Body of pancreas (tissue), 4 donors: ENCODE data around the gene SFN. TPM values are rescaled to one million over a fixed set of nuclear protein-coding genes. Genes with fewer than 3 reads are reported as not detected.

Experiments
- ATAC-seq: fragments of 150-250 bp; one replicate; pipeline ENCODE4 v1.9.1; 2016
- DNase-seq, 4 donors: peaks; one replicate each; pipeline ENCODE4 v3.0.0-alpha.2; 2019
- H3K27ac ChIP-seq, 4 donors: fragments of 200-600 bp; sonication (generic); 1 replicate in 3 of 4; 2 replicates in 1 of 4; pipeline versions ENCODE4 v1.5.1 to v1.6.1; 2016 to 2019; ENCODE audit warnings: mild to moderate bottlenecking in 1 of 4, mixed read lengths in 1 of 4, moderate library complexity in 1 of 4
- H3K27me3 ChIP-seq, 2 donors: fragments of 200-600 bp; sonication (generic); one replicate each; pipeline ENCODE4 v1.6.0; 2016; ENCODE audit warnings: mild to moderate bottlenecking in 1 of 2
- H3K36me3 ChIP-seq, 2 donors: fragments of 200-600 bp; sonication (generic); replicated peaks in 1 of 2; 2 replicates each; pipeline ENCODE4 v1.5.1; 2016; ENCODE audit warnings: low read depth in 2 of 2; ENCODE audit not compliant: insufficient read depth in 1 of 2
- H3K4me1 ChIP-seq: fragments of 200-600 bp; sonication (generic); one replicate; pipeline ENCODE4 v1.6.0; 2016
- H3K4me3 ChIP-seq, 2 donors: fragments of 200-600 bp; sonication (generic); 1 replicate in 1 of 2; 2 replicates in 1 of 2; pipeline ENCODE4 v1.5.1; 2016 to 2019
- H3K9me3 ChIP-seq, 3 donors: fragments of 200-600 bp; sonication (generic); 1 replicate in 2 of 3; 2 replicates in 1 of 3; pipeline ENCODE4 v1.5.1; 2016
- POLR2A ChIP-seq, 3 donors: fragments of 450-650 bp; IDR thresholded peaks; one replicate each; pipeline ENCODE4 v1.6.1; 2016; ENCODE audit warnings: antibody characterized with exemption in 3 of 3, mild to moderate bottlenecking in 2 of 3
- WGBS, 2 donors: methylation state at CpG; one replicate each; pipeline ENCODE4 v1.1.5; 2017; 5-methylcytosine and 5-hydroxymethylcytosine counted together
- intact Hi-C: fragments of 100-400 bp; cut with DNase I; formaldehyde crosslinking; loops from one replicate; pipeline ENCODE4 v1.15.1; 2023
- total RNA-seq, 2 donors: library from RNA; depleted of rRNA; stranded (reverse); fragments of >200 nt; gene quantifications; one replicate each; pipeline ENCODE4 v1.1.0, GENCODE V29; 2016
- TF ChIP-seq, protein P1 (sequence below), 7 experiments: fragments of 450-650 bp in 4 of 7; fragments of 200-600 bp in 3 of 7; sonication (generic) in 3 of 7; IDR thresholded peaks; one replicate each; pipeline ENCODE4 v1.5.1; 2016 to 2019; ENCODE audit warnings: antibody characterized with exemption in 7 of 7

Gene SFN
- total RNA-seq, 2 donors from 2014 or later = 0.66 to 1.6 TPM

DNA sequence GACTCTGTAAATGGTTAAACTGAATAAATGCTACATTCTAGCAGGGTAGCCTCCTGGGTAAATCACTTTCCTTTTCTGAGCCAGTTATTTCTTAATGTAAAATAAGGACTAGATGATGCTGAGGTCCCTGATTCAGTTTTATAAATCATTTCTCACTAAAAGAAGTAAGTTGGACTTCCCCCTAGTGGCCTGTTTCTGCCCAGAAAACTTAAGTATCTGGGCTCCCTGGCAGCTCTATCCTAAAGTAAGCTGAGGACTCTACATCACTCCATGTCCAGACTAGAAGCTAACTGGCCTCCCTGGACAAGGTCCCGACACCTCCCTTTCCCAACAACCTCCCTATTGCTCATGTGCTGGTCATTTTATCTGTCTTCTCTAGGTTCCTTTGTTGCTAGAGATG, 24.2 kb downstream of the SFN start:
- Histone ChIP-seq H3K9me3 (no peaks in the 10 kb centered on the region), H3K27ac (no peak overlapping the region), H3K4me3 (no peak overlapping the region), H3K4me1 (peaks cover 17% of the 10 kb centered on the region), H3K36me3 (peaks cover 21 to 43% of the 10 kb centered on the region in 2 donors), H3K27me3 (no peaks in the 10 kb centered on the region)
- peak in 2 of 4 donors; percentile 30 to 35 for DNase-seq
- intact Hi-C loops = no loop called here
- TF ChIP-seq, protein P1, sequence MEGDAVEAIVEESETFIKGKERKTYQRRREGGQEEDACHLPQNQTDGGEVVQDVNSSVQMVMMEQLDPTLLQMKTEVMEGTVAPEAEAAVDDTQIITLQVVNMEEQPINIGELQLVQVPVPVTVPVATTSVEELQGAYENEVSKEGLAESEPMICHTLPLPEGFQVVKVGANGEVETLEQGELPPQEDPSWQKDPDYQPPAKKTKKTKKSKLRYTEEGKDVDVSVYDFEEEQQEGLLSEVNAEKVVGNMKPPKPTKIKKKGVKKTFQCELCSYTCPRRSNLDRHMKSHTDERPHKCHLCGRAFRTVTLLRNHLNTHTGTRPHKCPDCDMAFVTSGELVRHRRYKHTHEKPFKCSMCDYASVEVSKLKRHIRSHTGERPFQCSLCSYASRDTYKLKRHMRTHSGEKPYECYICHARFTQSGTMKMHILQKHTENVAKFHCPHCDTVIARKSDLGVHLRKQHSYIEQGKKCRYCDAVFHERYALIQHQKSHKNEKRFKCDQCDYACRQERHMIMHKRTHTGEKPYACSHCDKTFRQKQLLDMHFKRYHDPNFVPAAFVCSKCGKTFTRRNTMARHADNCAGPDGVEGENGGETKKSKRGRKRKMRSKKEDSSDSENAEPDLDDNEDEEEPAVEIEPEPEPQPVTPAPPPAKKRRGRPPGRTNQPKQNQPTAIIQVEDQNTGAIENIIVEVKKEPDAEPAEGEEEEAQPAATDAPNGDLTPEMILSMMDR (IDR thresholded peaks at IDR 0.05) = peak; percentile 17 to 42 (median 32)
- no peak for TF ChIP-seq POLR2A (IDR thresholded peaks at IDR 0.05)
- ATAC-seq = no peak
- 71 to 75% methylated on average over 1 of the region's 1 CpG for WGBS, 2 donors

DNA sequence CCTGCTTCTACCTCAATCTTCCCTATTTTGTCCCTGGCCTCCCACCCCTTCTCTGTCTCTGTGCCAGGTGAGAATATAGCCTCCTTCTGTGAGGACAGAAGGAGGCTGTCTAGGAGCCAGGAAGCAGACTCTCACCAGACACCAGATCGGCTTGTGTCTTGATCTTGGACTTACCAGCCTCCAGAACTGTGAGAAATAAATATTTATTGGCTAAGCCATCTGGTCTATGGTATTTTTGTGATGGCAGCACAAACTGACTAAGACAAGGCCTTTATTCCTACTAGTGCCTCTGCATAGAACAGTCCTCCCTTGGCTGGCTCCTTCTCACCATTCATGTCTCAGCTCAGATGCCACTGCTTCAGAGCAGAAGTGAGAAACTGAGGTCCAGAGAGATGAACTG, 25.3 kb downstream of the SFN start:
- H3K9me3 ChIP-seq = no peaks in the 10 kb centered on the region
- peaks cover 17% of the 10 kb centered on the region for H3K4me1 ChIP-seq
- H3K27ac ChIP-seq = no peak overlapping the region
- H3K27me3 ChIP-seq = no peaks in the 10 kb centered on the region
- intact Hi-C loops = no loop called here
- H3K36me3 ChIP-seq = peaks cover 16 to 39% of the 10 kb centered on the region in 2 donors
- TF ChIP-seq, protein P1 (IDR thresholded peaks at IDR 0.05) = no peak
- no peak for TF ChIP-seq POLR2A (IDR thresholded peaks at IDR 0.05)
- 85 to 86% methylated on average over 1 of the region's 1 CpG for WGBS, 2 donors
- ATAC-seq (no peak), DNase-seq (no peak)
- no peak overlapping the region for H3K4me3 ChIP-seq

DNA sequence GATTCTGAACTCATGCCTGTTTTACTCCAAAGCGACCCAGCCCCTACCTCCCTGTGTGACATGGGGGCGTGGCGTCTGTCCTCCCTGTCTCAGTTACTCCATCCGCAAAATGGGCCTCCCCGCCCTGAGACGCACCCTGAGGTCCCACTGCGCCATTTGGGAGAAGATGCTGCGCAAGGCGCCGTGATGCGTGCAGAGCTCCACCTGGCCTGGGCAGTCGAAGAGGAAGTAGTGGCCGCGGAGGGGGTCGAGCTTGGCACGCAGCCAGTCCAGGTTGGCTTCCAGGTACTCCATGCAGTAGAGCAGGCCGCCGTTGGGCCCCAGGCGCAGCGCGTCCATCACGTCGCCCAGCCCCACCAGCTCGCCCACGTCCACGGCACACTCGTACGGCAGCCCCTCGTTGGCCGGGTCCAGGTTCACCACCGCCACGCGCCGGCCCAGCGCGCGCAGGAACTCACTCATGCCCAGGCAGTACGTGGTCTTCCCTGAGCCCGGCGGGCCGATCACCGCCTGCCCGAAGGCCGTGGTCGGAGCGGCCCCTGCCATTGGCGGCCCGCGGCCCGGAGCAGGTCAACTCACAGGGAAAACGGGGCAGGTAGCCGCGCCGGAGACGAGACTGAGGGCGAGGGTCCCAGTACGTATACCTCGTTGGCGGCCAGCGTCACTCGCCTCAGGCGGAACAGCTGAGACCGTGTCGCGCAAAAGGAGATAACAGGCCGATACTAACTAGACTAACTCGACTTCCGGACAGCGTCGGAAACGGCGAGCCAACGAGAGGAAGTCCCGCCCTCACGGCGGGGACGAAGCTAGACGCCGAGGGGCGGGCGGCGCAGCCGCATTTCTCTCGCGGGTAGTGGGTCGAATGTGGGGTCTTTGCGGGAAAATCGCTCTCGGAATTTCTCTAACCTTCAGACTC, 26.9 kb downstream of the SFN start, which contains the start of gene GPN2:
Gene GPN2, minus strand, starts transcription at position 733 of the 916 bp plus-strand sequence. Its CDS starts 187 bp downstream, at position 546.
- TF ChIP-seq, protein P1 (IDR thresholded peaks at IDR 0.05) = no peak
- TF ChIP-seq POLR2A (IDR thresholded peaks at IDR 0.05) = peak; percentile 64 to 87 (median 83)
- DNase-seq (peak; percentile 79 to 85 (median 82)), ATAC-seq (peak; percentile 93)
- Histone ChIP-seq H3K9me3 (no peaks in the 10 kb centered on the region), H3K4me3 (peak within 1 kb of the TSS; percentile 61 to 74), H3K27me3 (no peaks in the 10 kb centered on the region), H3K36me3 (peaks cover 5 to 31% of the 10 kb centered on the region in 2 donors), H3K27ac (peak within 1 kb of the TSS; percentile 81 to 95 (median 92)), H3K4me1 (peaks cover 17% of the 10 kb centered on the region)
- intact Hi-C loops = no loop called here
- 1 to 2% methylated on average over 9 to 89 of the region's 89 CpGs for WGBS, 2 donors

DNA sequence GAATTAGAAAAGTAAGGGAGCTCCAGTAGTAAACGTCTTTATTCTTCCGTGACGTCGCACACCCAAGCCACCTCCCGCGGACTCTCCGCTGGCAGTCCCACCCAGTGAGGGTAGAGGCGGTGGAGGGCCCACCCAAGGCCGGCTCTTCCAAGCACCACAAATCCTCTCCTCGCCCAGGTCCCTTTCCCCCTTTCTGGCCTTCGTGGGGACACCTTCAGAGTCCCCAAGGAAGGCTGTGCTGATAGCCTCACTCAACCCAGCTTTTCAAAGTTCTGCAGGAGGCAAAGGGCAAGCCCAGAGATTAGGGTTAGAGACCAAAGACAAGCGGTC, 27.5 kb downstream of the SFN start:
- 0 to 2% methylated on average over 9 to 12 of the region's 12 CpGs for WGBS, 2 donors
- Histone ChIP-seq H3K4me3 (peak overlapping the region; percentile 61 to 74), H3K4me1 (peaks cover 17% of the 10 kb centered on the region), H3K27me3 (no peaks in the 10 kb centered on the region), H3K36me3 (peaks cover 5 to 27% of the 10 kb centered on the region in 2 donors), H3K27ac (peak overlapping the region; percentile 81 to 95 (median 92)), H3K9me3 (no peaks in the 10 kb centered on the region)
- intact Hi-C loops = no loop called here
- peak; percentile 36 for ATAC-seq
- TF ChIP-seq POLR2A (IDR thresholded peaks at IDR 0.05) = peak in 1 of 3 donors; percentile 66
- TF ChIP-seq, protein P1 (IDR thresholded peaks at IDR 0.05) = no peak
- DNase-seq = no peak
